GM12873 (cell line): Measurements from ENCODE around the gene SPTSSB.

Experiments used
- TF ChIP-seq, protein P1 (sequence below): IDR thresholded peaks from 2 replicates; pipeline ENCODE4 v1.5.1; 2012; ENCODE audit warnings: low read depth, mild to moderate bottlenecking, moderate library complexity, low read length, control low read depth; ENCODE audit not compliant: insufficient read depth; ENCODE audit errors: missing control alignments

Gene SPTSSB

DNA sequence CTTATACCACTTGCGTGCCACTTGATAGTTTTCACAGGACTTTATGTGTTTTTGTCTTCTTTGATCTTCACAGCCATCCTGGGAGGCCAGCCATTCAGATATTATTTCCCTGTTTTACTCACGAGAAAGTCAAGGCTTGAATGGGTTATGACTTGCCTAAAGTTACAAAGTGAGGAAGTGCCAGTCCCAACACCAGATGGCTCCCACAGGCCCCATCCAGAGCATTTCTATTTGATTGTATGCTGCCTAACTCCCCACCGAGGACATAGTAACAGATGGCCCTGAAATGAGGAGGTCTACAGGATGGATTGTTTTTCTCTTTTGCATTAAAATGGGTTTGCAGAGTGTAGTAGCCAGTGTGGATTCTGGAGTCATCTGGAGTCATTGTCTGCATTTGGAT, 74.5 kb downstream of the SPTSSB start:
- TF ChIP-seq, protein P1, sequence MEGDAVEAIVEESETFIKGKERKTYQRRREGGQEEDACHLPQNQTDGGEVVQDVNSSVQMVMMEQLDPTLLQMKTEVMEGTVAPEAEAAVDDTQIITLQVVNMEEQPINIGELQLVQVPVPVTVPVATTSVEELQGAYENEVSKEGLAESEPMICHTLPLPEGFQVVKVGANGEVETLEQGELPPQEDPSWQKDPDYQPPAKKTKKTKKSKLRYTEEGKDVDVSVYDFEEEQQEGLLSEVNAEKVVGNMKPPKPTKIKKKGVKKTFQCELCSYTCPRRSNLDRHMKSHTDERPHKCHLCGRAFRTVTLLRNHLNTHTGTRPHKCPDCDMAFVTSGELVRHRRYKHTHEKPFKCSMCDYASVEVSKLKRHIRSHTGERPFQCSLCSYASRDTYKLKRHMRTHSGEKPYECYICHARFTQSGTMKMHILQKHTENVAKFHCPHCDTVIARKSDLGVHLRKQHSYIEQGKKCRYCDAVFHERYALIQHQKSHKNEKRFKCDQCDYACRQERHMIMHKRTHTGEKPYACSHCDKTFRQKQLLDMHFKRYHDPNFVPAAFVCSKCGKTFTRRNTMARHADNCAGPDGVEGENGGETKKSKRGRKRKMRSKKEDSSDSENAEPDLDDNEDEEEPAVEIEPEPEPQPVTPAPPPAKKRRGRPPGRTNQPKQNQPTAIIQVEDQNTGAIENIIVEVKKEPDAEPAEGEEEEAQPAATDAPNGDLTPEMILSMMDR: no peak

DNA sequence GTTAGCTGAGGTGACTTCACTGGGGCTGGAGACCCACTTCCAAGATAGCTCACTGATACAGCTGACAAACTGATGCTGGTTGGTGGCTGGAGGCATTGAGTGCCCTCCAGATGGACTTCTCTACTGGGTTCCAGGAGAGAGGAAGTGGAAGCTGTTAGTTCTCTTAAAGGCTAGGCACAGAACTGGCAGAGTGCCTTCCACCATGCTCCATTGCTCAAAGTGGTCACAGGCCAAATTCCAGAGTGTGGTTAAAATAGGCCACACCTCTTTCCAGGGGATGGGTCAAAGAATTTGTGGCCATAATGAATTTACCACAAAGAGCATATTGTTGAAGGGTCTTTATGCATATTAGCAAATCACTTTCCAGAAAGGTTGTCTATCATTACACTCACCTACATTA, 76.0 kb downstream of the SPTSSB start:
- TF ChIP-seq, protein P1: no peak
